Measurements from ENCODE around the gene OSBPL5.
A peak's percentile ranks its signal among the peaks of the same experiment; 100 is the strongest.

OSBPL5 gene

DNA sequence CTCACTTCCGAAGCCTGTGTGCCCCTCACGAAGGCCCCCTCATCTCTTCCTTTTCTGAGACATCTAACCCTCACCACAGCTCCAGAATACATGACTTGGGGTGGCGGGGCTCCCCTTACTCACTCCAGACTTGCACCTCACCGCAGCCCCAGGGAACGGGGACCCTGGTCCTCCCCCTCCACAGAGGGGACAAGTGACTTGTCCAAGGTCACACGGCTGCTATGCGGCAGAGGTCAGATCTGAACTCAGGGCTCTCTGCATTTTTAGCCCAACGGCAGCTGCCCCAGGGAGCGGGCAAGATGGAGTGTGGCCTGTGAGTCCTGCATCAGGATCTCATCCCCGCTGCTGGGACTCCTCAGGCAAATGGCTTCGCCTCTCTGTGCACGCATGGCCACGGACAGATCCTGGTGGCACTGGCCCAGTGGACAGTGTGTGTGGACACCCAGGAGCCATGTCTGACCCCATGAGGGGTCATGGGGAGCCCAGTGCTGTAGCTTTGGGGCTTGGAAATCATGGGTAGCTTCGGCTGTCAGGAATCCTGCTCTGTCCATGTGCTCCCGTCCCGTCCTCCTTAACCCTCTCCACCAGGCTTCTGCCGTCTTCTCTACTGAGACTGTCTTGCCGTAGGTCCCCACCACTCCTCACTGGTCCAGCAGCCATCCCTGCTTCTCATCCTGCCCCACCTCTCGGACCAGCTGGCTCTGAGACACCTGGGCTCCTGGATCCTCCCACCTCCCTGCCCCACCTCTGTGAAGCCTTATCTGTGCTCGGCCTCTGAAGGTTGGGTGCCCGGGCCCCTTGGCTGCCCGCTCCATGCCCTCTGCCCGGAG is 59.9 kb downstream of the OSBPL5 start:
- DNase-seq (ENCODE audit: low read depth, low spot score), result no peak

DNA sequence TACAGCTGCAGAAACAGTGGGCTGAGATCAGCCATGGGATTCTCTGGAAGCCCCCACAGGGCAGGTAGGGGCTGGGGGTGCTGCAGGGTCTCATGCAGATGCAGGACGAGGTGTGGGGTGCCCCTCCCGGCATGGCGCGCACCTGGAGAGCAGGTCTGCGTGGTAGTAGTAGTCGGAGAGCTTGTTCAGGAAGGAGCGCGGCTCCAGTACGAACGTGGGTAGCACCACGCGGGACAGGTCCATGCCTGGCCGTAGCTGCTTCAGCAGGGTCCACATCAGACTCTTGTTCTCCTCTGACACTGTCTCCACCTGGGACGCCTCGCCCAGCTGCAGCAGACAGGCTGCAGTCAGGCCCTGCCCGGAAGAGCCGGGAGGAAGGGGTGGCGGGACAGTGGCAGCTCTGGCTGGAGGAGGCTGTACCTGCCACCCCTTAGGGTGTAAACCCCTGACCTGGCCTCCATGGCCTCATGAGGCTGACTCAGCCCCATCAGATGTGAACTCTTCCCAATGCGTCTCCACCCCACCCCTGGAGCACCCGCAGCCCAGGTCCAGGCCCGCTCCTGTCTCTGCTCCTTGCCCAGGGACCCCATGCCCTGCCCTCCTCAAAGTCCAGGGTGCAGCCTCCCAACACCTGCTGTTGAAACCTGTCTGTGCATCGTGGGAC is 60.9 kb downstream of the OSBPL5 start:
- DNase-seq (ENCODE audit: low read depth, low spot score), result no peak

DNA sequence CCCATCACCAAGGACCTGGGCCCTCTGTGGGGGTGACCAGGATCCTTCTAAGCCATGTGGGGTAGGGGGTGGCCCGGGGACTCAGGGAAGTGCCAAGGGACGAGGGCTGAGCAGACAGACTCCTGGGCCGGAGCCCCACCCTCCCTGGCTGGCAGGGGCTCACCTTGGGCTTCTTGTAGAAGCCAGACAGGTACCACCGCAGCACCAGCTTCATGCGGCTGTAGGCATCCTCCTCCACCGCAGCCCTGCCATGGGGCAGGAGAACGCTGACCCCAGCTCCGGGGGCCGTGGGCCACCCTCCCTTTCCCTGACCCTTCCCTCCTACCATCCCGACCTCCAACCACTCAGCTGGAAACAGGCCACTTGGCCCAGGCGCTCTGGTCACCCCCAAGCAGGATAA is 62.0 kb downstream of the OSBPL5 start:
- DNase-seq (ENCODE audit: low read depth, low spot score), result no peak

DNA sequence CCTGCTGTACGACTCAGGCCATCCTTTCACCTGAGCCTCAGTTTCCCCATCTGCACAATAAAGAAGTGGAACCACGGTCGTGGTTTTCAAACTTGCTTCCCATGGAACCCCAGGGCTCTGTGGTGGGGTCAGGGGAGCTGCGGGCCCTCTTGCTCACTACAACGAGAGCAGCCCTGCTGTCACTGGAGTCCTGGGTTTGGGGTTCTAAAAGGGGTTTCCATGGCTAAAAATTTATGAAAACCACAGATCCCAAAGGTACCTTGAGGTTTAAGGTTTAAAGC is 62.5 kb downstream of the OSBPL5 start:
- no peak for DNase-seq (ENCODE audit: low read depth, low spot score)

DNA sequence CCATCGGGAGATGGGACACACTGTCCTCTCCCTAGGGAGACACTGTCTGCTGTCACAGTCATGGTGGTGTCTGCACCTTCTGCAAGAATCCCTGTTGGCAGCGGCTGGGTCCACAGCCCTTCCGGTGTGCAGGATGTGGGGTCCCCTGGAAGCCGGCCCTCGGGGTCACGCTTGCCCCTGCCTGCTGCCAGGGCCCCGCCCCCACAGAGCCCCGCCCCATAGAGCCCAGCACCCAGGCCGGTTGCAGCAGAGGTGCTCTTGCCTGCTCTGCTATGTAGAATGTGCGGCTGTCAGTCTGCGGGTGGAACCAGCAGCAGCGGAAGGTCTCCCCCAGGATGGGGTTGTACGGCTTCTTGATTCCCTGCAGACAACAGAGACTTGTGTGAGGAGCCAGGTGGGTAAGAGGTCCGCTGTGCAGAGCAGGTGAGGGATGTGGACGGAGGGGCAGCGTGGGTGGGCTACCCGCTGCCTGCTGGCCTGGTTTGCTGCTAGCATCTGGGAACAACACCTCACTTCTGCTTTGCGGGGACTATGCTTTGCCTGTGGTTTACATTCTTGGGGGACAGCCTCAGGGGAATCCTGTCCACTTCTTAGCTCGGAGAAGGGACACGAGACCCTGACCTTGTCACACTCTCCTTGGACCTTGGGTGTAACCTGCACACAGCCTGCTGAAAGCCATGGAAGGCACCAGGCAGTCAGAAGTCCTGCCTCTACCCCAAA is 63.0 kb downstream of the OSBPL5 start:
- DNase-seq (ENCODE audit: low read depth, low spot score), result no peak

DNA sequence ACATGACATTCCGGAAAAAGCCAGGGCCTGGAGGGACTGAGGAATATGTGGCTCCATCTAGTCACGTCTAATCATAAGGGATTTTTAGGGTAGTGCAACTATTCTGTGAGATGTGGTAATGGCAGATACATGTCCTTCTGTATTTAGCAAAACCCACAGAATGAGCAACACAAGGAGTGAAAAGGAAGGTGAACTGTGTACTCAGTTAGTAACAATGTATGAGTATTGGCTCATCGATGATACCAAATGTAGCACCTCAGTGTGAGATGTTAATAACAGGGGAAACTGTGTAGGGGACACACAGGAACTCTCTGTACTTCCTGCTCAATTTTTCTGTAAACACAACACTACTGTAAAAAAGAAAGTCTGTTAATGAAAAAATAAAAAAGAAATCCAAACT is 65.9 kb downstream of the OSBPL5 start:
- no peak for DNase-seq (ENCODE audit: low read depth, low spot score)

DNA sequence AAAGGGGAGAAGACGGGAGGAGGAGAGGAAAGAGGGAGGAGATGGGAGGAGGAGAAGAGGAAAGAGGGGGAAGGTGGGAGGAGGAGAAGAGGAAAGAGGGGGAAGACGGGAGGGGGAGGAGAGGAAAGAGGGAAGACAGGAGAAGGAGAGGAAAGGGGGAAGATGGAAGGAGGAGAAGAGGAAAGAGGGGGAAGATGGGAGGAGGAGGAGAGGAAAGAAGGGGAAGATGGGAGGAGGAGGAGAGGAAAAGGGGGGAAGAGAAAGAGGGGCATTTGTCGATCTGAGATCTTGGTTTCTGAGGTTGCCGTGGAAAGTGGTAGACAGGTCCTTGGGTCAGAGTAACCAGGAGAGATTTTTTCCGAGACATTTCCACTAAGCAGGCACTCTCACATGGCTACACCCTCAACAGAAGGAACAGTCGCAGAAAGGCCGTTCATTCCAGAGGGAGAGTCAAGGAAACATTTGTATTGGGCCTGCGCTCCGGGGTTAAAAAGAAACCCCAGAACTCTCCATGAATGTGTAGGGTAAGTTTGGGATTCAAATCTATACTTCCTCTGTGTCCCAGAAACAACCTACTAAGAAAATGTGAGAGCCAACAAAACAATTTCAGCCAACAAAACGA is 68.1 kb downstream of the OSBPL5 start:
- no peak for DNase-seq (ENCODE audit: low read depth, low spot score)

DNA sequence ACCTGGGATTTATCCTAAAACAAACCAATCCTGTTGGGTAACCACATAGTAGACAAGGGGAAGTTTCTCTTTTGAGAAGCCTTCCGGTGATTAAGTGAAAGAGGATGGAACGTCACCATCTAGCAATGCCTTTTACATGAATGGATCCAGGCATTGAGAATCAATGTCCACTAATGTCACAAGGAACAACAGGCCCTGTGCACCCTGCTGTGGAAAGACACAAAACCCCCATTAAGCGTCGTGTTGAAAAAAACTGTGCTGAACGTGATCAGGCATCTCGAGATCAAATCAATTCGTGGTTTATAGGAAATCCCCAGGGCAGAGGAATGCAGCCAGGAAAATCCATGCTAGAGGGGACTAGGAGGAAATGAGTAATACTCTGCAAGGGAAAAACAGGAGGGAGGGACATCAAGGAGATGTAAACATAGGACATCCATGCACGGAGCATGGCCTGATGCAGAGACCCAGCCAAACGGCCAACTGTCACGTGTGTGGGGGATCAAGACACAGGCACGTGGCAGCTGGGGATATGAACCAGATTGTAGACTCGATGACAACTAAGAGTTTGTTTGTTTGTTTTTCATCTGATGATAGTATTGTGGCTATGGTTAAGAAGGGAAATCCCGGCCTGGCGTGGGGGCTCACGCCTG is 69.3 kb downstream of the OSBPL5 start:
- no peak for DNase-seq (ENCODE audit: low read depth, low spot score)

DNA sequence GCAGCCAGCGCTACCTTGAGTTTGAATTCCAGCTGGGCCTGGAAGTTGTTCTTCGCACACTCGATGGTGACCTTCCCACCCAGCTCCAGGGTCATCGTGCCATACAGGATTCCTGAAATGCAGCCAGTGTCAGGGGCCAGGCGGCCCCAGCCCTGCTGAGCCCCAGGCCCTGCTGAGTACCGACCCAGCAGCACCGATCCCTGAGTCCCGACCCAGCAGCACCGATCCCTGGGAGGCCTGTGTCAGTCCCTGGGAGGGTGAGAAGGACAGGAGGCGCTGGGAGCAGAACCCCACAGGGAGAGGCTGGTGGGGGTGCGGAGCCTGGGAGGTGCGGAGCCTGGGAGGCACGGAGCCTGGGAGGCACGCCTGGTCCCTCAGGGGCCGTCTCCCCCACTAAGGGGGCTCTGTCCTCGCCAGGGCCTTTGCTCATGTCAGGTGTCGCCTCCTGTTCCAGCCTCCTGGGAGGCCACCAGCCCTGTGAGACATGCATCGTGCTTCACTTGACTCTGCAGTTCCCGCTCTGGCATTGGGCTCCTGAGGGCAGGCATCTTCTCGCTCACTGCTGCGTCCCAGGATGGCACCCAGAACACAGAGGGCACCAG is 70.8 kb downstream of the OSBPL5 start:
- DNase-seq (ENCODE audit: low read depth, low spot score), result no peak

DNA sequence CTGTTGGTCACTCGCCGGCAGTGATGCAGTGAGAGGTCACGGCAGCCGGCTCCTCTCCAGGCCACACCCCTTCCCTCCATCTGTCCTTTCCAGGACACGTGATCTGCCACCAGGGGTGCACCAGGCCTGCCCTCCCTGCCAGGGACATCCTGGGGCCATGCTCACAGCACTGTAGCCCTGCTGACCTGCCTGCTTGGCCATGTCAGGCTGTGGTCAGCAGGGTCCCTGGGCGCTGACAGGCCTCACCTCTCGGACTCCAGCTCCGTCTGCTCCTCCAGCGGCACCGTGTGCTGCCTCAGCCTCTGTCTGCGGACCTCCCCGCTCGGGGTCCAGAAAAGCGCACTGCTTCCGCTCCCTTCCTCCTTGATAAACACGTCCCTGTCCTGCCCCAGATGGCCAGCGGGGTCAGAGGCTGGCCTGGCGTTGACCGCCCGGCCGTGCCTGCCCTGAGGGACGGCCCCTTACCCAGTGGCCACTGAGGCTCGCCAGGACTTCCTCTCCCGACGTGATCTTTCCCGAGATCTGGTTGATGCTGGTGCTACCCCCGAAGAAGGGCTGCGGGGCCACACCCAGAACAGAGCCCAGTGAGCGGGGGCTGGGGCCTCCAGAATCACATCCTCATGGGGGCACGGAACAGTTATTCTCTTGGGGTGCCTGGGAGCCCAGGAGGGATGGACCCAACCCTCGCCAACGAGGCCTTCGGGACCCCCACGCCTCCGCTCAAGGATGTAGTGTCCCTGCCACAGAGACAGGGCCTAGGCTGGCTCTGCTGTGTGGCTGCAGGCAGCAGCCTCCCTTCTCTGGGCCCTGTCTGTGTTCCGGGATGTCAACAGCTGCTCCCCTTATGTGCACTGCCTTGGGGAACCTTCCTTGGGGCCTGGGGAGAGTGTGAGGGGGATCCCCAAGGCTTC is 71.6 kb downstream of the OSBPL5 start:
- DNase-seq (ENCODE audit: low read depth, low spot score), result no peak

DNA sequence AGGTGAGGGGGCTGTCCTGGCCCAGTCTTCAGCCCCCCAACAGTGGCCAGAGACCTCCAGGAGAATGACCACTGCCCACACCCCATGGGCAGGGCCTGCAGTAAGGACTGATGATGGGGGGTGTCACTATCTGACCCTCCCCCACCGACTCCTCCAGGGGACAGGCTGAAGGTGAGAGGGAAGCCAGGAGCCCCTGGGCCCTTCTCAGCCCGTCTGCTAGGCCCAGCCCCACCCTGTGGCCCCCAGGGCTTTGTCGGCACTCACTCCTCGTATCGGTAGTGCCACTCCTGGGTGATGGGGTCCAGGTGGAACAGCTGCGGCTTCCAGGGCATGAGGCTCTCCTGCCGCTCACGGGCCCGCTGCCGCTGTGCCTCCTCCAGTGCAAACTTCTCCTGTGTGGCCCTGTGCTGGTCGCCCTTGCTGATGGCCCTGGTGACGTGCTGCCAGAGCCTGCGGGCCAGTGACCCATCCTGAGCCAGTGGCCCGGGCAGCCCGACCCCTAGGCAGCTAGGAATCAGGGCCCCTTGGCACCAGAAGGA is 72.4 kb downstream of the OSBPL5 start:
- DNase-seq (ENCODE audit: low read depth, low spot score), result no peak

DNA sequence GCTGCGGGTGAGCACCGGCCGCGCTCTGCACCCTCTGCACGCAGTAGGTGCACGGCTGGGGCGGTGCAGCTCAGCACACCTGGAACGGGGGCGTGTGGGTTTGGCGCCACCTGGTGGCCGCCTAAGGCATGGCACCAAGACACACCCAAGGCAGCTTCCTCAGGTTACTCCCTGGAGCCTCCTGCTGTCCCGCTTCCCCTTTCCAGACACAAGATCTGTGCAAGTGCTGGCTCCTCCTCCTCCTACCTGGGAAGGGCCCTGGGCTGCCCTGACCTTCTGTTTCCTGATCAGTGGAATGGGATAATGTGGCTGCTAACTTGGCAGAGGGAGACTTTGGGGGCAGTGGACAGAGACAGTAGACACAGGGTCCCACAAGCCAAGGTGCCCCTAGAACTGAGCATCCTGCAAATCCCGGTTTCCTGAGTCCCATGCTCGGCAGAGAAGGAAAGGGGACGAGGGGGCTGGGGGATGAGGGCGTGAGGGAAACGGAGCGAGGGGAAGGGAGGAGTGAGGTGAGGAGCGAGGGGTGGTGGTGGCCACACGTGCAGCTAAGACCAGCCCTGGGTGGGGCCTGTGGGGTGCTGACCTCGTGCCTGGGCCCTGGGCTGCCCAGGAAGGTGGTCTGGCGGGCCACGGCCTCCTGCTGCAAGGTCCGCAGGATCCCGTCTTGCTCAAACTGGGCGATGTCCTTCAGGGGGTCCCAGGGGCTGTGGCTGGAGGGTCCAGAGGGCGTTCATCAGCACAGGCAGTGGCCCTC is 73.1 kb downstream of the OSBPL5 start:
- peak; percentile 61 for DNase-seq (ENCODE audit: low read depth, low spot score)

DNA sequence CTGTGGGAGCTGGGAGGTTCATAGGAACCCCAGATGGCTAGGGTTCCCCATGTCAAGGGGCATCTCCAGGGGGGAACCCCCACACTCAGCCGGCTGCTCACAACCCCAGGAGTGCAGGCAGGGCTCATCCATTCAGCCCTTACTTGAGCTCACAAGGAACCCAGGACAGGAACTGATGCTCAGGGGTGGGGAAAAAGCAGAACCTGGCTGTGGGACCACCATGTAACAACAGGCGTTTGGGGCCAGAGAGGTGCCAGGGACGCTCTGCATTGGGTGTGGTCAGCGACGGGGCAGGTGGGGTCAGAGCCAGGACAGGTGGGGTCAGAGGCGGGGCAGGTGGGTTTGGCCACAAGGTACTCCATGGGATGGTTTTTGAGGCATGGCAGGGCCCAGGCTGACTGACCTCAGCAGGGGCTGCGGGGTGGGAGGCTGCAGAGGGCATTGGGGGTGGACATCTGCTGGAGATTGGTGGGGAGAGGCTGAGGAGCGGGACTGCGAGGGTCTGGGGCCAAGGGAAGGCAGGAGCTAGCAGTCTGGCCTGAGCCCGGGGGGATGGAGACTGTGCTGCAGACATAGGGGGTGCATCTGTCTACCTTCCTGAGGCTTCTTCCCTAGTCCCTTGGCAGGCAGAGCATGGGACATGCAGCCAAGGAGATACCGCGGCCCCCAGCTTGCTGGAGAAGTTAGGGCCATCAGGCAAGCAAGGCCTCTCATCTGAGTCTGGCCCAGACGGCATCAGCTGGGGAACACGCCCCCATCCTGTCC is 73.8 kb downstream of the OSBPL5 start:
- no peak for DNase-seq (ENCODE audit: low read depth, low spot score)

DNA sequence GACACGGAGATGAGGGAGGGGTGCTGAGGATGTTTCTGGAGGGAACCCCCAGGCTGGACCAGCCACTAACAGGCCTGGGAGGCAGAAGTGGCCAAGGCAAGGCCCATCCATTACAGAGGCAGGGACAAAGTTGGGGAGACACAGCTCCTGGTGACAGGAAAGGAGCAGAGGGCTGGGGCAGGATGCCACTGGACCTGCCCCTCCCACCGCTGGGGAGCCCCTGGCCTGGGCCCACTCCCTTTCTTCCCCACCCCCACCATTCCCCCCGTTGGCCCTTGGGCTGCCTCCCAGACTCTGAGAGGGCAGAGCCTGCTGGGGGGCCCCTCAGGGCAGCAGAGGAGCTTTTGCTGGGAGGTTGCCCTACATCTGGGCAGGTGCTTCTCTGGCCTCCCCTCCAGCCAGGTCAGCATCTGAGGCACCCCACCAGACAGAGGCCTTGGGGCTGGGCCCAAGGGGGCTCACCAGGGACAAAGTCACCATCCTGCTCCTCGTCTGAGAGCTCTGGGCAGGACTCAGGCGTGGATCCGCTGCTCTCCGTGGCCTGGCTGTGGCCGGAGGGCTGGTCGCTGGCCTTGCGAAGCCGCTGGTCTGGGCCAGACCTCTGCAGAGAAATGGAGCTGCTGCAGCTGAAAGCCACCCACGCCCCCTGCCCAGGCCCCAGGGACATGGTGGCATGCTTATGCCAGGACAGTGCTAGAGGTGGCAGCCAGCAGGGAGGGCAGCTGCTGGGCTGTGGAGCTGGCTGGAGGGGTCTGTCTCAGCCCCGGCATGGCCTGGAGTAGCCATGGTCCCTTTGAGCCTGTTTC is 74.8 kb downstream of the OSBPL5 start:
- DNase-seq (ENCODE audit: low read depth, low spot score), result no peak

DNA sequence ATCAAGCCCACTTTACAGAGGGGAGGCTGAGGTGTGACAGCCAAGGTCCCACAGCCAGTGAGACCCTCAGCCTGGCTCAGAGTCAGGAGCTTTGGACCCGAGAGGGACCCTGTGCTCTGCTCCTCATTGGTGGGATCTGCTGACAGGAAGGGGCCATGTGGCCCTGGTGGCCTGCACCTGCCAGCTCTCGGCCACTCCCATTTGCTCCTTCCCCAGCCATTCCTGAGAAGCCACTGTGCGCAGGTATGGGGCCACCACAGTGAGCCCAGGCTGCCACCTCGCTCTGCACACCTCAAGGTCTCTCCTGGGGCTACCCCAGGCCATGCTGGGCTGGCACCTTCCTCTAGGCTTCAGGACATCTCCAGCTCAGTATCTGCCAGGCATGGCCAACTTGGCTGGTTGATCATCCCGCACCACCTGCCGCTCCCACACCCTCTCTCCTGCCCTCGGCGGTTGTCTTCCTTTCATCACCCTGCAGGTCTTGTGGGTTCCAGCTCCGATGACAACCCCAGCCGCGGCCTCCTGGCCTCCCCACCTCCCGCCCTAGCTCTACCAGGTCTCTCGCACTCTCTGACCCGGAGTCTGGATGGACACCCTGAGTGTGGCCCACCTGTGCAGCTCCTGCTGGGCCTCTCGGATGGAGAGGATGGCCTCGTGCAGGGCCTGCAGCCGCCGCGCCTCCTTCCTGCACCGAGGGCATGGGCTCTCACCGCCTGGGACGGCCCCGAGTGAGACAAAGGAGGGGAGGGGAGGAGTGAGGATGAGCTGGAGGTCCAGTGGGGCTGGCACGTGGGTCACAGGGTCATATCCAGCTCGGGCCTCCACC is 75.7 kb downstream of the OSBPL5 start:
- DNase-seq (ENCODE audit: low read depth, low spot score), result no peak

DNA sequence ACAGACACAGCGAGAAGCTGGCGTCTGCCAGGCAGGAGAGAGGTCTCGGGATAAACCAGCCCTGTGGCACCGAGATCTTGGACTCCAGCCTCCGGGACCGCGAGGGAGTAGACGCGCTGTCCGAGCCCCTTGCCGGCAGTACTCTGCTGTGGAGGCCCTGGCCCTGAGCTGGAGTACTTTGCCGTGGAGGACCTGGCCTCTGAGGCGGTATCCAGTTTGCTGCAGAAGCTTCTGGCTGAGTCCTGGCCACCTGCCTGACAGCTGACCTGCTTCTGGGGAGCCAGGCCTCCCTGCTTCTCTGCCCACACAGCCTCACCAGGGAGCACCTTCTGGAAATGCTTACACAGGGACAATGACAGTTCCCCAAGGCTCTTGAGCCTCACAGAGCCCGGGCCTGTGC is 76.3 kb downstream of the OSBPL5 start:
- no peak for DNase-seq (ENCODE audit: low read depth, low spot score)
